GM08714 (cell line): Measurements from ENCODE around the gene FMNL2.

ENCODE experiments used
- H3K4me3 ChIP-seq: fragments of 200-500 bp; sonication (Bioruptor generic); 2 replicates; pipeline ENCODE4 v1.5.1; 2014; ENCODE audit warnings: mild to moderate bottlenecking, low read length, inconsistent platforms
- ZNF274 ChIP-seq: IDR thresholded peaks from 2 replicates; pipeline ENCODE4 v1.6.1; 2012; ENCODE audit warnings: mild to moderate bottlenecking, low read depth, low read length

Gene FMNL2

GRCh38 chr2:152568531-152568930, 233.6 kb downstream of the FMNL2 start:
- no peak for TF ChIP-seq ZNF274
- no peak overlapping the region for H3K4me3 ChIP-seq

GRCh38 chr2:152569186-152569585, 234.2 kb downstream of the FMNL2 start:
- no peak overlapping the region for H3K4me3 ChIP-seq
- no peak for TF ChIP-seq ZNF274

- TF ChIP-seq ZNF274 = no peak
- no peak overlapping the region for H3K4me3 ChIP-seq
Measured at GRCh38 chr2:152571048-152571766, 236.2 kb downstream of the FMNL2 start.

DNA sequence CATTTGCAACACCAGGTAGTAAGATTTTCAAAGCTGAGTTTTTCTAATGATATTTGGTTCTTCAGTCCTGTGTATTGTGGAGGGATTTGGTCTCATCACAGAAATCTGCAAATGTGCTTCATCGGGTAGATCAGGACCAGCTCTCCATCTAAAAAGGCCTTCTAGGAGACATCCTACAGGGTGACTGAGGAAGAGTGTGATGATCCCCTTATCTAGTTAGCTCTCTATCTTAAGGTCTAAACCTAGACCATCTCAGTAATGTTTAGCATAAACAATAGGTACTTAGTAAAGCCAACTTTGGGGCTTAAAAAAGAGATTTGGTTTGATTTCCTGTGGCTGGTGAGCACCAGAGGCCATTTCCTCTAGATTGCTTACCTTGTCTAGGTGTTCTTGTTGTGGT, 237.1 kb downstream of the FMNL2 start:
- TF ChIP-seq ZNF274 = no peak
- no peak overlapping the region for H3K4me3 ChIP-seq

DNA sequence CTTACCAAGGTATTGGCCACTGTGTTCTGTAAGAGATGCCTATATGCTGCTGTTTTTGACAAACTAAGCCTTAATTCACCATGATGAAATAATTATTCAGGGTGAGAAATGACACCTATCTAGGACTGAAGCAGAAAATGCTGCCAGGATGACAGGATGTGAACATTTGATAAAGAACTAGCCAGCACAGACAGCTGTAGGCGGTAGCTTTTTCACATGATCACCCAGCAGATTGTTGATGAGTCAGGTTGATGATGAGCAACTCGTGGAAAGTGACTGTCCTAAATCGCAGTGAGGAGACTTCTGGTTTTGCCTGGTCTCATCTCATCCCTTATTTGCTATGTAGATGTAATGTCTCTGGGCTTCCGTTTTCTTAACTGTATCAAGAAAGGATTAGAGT, 238.2 kb downstream of the FMNL2 start:
- no peak for TF ChIP-seq ZNF274
- H3K4me3 ChIP-seq = no peak overlapping the region

GRCh38 chr2:152577579-152577978, 242.6 kb downstream of the FMNL2 start:
- H3K4me3 ChIP-seq = no peak overlapping the region
- no peak for TF ChIP-seq ZNF274

DNA sequence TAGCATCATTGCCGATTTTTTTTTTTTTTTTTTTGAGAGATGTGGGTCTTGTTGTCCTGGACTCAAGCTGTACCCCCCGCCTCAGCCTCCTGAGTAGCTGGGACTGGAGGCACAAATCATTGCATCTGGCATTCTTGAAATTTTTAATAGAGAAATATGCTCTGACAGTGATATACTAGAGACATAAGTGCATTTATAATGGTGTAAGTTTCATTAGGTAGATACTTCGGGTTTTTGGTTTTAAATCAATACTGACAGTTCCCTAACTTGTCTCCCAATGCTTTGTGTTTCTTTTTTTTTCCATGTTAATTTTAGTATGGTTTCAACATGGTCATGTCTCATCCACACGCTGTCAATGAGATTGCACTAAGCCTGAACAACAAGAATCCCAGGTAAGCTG, 243.6 kb downstream of the FMNL2 start:
- H3K4me3 ChIP-seq = no peak overlapping the region
- no peak for TF ChIP-seq ZNF274

GRCh38 chr2:152580714-152581113, 245.7 kb downstream of the FMNL2 start:
- no peak overlapping the region for H3K4me3 ChIP-seq
- no peak for TF ChIP-seq ZNF274

GRCh38 chr2:152581360-152581759, 246.4 kb downstream of the FMNL2 start:
- no peak for TF ChIP-seq ZNF274
- H3K4me3 ChIP-seq = no peak overlapping the region

DNA sequence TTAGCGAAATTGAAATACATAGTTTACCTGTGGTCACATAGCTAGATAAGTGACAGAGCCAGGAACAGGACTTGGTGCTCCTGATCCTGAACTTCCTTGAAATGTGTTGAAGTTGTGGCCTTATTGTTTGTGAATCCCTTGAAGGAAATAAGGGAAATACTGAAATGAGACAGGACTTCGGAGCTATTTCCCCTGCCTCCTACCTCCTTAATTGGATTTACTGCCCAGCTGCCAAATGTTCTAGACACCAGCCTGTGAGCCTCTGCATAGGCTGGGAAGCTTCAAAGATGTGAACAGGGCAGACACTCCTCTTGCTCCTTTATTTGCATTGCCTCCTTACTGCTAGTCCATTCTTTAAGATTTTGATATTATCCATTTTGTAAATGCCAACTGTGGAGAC, 247.1 kb downstream of the FMNL2 start:
- H3K4me3 ChIP-seq = no peak overlapping the region
- no peak for TF ChIP-seq ZNF274

DNA sequence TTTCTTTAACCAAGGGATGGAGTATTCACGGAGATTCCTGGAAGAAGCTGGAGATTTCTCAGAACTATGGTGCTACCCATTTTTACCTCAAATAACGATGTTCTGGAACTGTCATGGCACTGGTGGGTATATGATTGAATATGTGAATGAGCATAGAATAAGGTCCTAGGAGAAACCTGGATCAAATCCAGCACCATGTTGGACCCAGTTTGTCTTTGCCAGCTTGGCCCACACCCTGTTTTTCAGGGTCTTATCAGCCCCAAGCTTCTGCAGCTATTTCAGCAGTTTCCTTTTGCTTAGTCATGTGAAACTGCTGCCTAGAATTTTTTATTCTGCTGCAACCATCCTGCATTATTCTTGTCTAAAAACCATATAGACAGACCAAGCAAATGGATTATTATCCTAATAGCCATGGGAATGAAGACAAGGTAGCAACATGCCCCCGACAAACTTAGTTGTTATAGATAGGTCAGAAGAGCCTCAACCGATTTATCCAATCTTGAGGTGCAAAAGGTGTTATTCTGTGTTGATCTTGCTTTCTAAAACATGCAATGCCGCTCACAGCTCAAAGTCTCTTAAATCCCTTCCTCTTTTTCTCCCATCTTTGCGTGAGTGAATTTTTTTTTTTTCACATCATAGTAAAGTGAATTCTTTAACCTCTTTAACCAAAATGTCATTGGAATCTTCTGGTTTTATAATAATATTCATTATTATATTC, 248.7 kb downstream of the FMNL2 start:
- H3K4me3 ChIP-seq = no peak overlapping the region

GRCh38 chr2:152584301-152584700, 249.3 kb downstream of the FMNL2 start:
- no peak for TF ChIP-seq ZNF274
- no peak overlapping the region for H3K4me3 ChIP-seq

More for the DNA sequence above, 248.7 kb downstream of the FMNL2 start:
- no peak for TF ChIP-seq ZNF274

DNA sequence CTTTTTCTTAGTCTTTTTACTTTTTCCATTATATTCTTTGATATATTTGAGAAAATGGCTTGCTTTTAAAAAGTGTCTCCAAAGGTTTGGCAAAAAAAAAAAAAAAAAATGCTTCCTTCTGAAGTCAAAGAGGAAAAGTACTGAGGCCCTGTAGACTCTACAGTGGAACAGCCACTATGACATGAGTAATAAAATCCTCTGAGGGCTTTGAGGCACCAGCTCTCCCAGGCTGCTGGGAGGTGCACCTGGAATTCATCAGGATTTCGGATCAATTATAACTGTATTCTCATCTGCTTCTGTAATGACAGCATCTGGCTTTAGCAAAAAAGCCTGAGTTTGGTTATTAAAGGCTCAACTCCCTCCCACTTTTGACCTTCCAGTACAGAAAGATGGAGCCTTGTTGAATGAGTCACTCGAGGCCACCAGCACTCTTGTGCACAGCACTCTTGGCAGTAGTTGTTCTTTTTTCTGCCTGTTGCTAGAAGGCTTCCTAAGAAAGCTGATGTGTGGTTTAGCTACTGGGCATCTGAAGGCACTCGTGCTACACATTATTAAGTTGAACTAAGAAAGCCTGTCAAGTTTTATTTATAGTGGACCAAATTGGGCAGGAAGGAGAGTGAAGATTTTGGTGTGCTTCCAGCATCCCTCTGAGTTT, 251.0 kb downstream of the FMNL2 start:
- H3K4me3 ChIP-seq = no peak overlapping the region
- no peak for TF ChIP-seq ZNF274

- TF ChIP-seq ZNF274 = no peak
- H3K4me3 ChIP-seq = no peak overlapping the region
Measured at GRCh38 chr2:152587187-152587947, 252.4 kb downstream of the FMNL2 start.
